Peyer's patch (tissue), 4 donors: ENCODE results near the gene CACNA2D3.

ENCODE experiments used
- CTCF ChIP-seq, 6 experiments: fragments of 450-650 bp in 4 of 6; fragments of 200-600 bp in 2 of 6; sonication (generic) in 1 of 6; IDR thresholded peaks; one replicate each; pipeline ENCODE4 v1.5.1; 2017 to 2019; ENCODE audit warnings: antibody characterized with exemption in 6 of 6, mild to moderate bottlenecking in 3 of 6, moderate library complexity in 1 of 6
- POLR2A ChIP-seq, 2 donors: fragments of 450-650 bp; IDR thresholded peaks; one replicate each; pipeline ENCODE4 v1.5.1; 2017; ENCODE audit warnings: antibody characterized with exemption in 2 of 2, mild to moderate bottlenecking in 2 of 2, moderate library complexity in 2 of 2

DNA sequence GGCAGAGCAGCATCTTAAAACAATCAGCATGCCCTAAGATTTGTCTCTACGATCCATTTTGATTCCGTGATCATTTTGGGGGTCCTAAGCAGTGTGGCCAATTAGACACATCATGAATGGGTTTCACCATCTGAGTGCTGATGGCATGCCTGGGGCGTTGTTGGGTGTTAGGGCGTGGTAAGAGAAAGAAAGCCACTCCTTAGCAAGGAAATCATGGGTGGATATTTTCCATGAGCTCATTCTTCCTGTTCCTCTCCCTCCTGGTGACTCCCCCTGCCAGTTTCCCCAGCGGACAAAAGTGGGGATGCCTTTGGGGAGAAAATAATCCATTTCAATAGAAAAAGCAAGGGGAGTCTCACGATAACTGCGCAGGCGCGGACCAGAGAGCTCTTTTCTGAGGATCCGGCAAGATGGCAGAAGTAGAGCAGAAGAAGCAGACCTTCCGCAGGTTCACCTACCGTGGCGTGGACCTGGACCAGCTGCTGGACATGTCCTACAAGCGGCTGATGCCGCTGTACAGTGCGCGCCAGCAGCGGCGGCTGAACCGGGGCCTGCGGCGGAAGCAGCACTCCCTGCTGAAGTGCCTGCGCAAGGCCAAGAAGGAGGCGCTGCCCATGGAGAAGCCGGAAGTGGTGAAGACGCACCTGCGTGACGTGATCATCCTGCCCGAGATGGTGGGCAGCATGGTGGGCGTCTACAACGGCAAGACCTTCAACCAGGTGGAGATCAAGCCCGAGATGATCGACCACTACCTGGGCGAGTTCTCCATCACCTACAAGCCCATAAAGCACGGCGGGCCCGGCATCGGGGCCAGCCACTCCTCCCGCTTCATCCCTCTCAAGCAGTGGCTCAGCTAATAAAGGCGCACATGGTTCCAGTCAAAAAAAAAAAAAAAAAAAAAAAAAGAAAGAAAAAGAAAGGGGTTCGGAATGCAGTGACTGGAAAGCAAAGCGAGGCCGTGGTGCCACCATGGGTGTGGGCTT, 503.7 kb downstream of the CACNA2D3 start:
- no peak for TF ChIP-seq CTCF (IDR thresholded peaks at IDR 0.05)
- no peak for TF ChIP-seq POLR2A (IDR thresholded peaks at IDR 0.05)
